HAP-1 (cell line): ENCODE measurements around the gene ZNF132.
A peak's percentile ranks its signal among the peaks of the same experiment; 100 is the strongest.

Experiments
- DNase-seq, 2 experiments: peaks; one replicate each; pipeline ENCODE4 v3.0.0-alpha.2; 2016 to 2020; ENCODE audit warnings: low spot score in 2 of 2
- H3K27me3 ChIP-seq: fragments of 250-450 bp; sonication (Bioruptor Pico); 2 replicates; pipeline ENCODE4 v1.5.1; 2020; ENCODE audit warnings: low read depth, mild to moderate bottlenecking, moderate library complexity
- H3K36me3 ChIP-seq: fragments of 250-450 bp; sonication (Bioruptor Pico); replicated peaks from 2 replicates; pipeline ENCODE4 v1.5.1; 2020; ENCODE audit warnings: mild to moderate bottlenecking
- H3K4me1 ChIP-seq: fragments of 250-450 bp; sonication (Bioruptor Pico); 2 replicates; pipeline ENCODE4 v1.5.1; 2020; ENCODE audit warnings: mild to moderate bottlenecking
- H3K4me3 ChIP-seq: fragments of 250-450 bp; sonication (Bioruptor Pico); 2 replicates; pipeline ENCODE4 v1.5.1; 2020; ENCODE audit warnings: mild to moderate bottlenecking, moderate library complexity
- H3K9me3 ChIP-seq: fragments of 250-450 bp; sonication (Bioruptor Pico); 2 replicates; pipeline ENCODE4 v1.5.1; 2020; ENCODE audit warnings: mild to moderate bottlenecking, moderate library complexity
- in situ Hi-C: fragments of 300-500 bp; cut with MboI; formaldehyde crosslinking; loops from 3 replicates; pipeline ENCODE4 v1.14.3; 2020; ENCODE audit warnings: low sequenced_read_pairs, inconsistent platforms, mixed read lengths

ZNF132 gene

DNA sequence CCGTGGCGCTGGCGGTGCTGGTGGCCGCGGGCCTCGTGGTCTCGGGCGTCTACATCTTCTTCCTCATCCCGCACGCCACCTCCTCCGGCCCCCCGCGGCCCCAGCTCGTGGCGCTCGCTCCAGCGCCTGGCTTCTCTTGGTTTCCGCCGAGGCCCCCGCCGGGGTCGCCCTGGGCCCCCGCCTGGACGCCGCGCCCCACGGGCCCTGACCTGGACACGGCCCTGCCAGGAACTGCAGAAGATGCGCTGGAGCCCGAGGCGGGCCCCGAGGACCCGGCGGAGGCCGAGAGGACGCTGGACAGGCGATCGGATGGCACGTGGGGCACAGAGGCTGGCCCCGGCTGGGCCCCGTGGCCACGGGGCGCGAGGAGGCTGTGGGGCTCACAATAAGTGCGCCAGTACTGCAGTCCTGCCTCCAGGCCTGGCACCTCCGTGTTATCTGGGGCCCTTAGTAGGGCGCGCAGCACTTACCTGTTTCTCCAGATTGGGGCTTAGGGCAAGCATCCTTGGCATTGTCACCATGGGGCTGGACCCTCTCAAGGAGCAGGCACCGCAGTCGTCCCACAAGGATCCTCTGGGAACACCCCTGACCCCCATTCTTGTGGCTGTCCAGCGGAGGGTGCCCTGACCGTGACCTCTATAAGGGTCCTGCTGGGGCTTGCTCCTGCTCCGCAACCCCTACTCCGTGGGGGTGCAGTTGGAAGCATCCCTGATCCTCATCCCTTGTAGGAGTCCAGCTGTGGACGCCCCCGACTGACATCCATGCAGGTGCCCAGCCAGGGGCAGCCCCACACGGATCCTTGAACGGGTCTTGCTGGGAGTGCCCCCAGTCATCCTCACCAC is 43.0 kb downstream of the ZNF132 start:
- H3K4me1 ChIP-seq, result peaks cover 6% of the 10 kb centered on the region

GRCh38 chr19:58395979-58396627 is 43.9 kb downstream of the ZNF132 start:
- in situ Hi-C loops, result no loop called here
- no peak for DNase-seq
- no peaks in the 10 kb centered on the region for H3K27me3 ChIP-seq
- no peaks in the 10 kb centered on the region for H3K9me3 ChIP-seq
- no peak overlapping the region for H3K4me3 ChIP-seq
- H3K4me1 ChIP-seq, result peaks cover 6% of the 10 kb centered on the region
- peaks cover 42% of the 10 kb centered on the region for H3K36me3 ChIP-seq

More for the DNA sequence above, 43.0 kb downstream of the ZNF132 start:
- in situ Hi-C loops, result no loop called here
- H3K9me3 ChIP-seq, result no peaks in the 10 kb centered on the region
- H3K4me3 ChIP-seq, result no peak overlapping the region
- DNase-seq, result no peak
- peaks cover 34% of the 10 kb centered on the region for H3K36me3 ChIP-seq
- H3K27me3 ChIP-seq, result no peaks in the 10 kb centered on the region

GRCh38 chr19:58395220-58395978 is 44.6 kb downstream of the ZNF132 start, which contains the start of gene RNF225:
TSS of gene RNF225 (plus strand) at chr19:58395656. CDS start at chr19:58396090, 434 bp downstream.
- H3K4me3 ChIP-seq, result no peak within 1 kb of the TSS
- in situ Hi-C loops, result no loop called here
- peaks cover 49% of the 10 kb centered on the region for H3K36me3 ChIP-seq
- no peaks in the 10 kb centered on the region for H3K9me3 ChIP-seq
- no peaks in the 10 kb centered on the region for H3K4me1 ChIP-seq
- no peaks in the 10 kb centered on the region for H3K27me3 ChIP-seq
- DNase-seq, result no peak

DNA sequence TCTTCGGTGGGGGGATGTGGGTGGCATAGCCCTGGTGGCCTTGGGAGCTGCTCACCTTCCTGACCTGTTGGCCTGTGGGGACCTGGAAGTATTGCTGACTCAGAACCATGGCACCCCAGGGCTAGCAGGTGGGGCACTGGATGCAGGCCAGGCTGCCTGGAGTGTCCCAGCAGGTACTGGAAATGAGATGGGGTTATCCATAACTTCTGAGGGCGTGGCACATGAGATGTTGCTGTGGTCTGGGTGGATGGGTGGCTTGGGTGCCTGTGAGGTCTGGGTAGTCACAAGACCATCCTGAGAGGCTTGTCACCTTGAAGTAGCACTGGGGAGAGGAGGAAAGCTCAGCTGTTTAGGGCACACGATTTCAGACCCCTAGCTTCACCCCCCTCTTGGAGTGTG is 45.1 kb downstream of the ZNF132 start:
- in situ Hi-C loops, result no loop called here
- no peaks in the 10 kb centered on the region for H3K4me1 ChIP-seq
- H3K4me3 ChIP-seq, result no peak overlapping the region
- H3K27me3 ChIP-seq, result no peaks in the 10 kb centered on the region
- peaks cover 55% of the 10 kb centered on the region for H3K36me3 ChIP-seq
- no peaks in the 10 kb centered on the region for H3K9me3 ChIP-seq
- no peak for DNase-seq

GRCh38 chr19:58393725-58394033 is 46.3 kb downstream of the ZNF132 start:
- H3K4me3 ChIP-seq, result no peak overlapping the region
- H3K36me3 ChIP-seq, result peaks cover 66% of the 10 kb centered on the region
- in situ Hi-C loops, result no loop called here
- H3K4me1 ChIP-seq, result peaks cover 6% of the 10 kb centered on the region
- no peaks in the 10 kb centered on the region for H3K9me3 ChIP-seq
- H3K27me3 ChIP-seq, result no peaks in the 10 kb centered on the region
- DNase-seq, result no peak

DNA sequence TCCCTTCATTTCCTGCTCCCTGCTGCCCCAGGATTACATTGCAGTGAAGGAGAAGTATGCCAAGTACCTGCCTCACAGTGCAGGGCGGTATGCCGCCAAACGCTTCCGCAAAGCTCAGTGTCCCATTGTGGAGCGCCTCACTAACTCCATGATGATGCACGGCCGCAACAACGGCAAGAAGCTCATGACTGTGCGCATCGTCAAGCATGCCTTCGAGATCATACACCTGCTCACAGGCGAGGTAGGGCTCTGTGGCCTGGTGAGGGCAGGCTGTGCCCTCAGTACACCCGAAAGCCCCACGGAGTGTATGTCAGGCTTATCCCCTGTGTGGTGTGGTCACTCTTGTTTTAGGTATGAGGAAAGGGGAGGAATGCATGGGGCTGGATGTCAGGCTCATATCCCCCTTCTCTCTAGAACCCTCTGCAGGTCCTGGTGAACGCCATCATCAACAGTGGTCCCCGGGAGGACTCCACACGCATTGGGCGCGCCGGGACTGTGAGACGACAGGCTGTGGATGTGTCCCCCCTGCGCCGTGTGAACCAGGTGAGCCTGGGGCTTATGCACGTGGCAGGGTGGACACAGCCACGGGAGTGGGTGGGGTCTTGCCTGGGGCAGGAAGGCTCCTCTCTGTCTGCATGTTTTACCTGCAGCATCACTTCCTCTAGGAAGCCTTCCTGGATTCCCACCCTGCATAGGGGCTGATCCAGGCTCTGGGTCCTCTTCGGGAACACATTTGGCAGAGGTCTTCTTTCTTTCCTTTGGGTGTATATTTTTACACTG is 46.8 kb downstream of the ZNF132 start:
- DNase-seq, result no peak
- Histone ChIP-seq H3K4me3 (no peak overlapping the region), H3K9me3 (no peaks in the 10 kb centered on the region), H3K27me3 (no peaks in the 10 kb centered on the region), H3K36me3 (peaks cover 72% of the 10 kb centered on the region), H3K4me1 (peaks cover 6% of the 10 kb centered on the region)
- in situ Hi-C loops, result no loop called here

GRCh38 chr19:58388175-58388526 is 51.8 kb downstream of the ZNF132 start:
- Histone ChIP-seq H3K9me3 (no peaks in the 10 kb centered on the region), H3K27me3 (no peaks in the 10 kb centered on the region), H3K36me3 (peaks cover 61% of the 10 kb centered on the region), H3K4me1 (peaks cover 16% of the 10 kb centered on the region), H3K4me3 (peak overlapping the region; percentile 92)
- in situ Hi-C loops, result no loop called here
- DNase-seq, result no peak

GRCh38 chr19:58387338-58388174 is 52.4 kb downstream of the ZNF132 start:
- Histone ChIP-seq H3K36me3 (peaks cover 55% of the 10 kb centered on the region), H3K4me3 (peak overlapping the region; percentile 92), H3K4me1 (peaks cover 16% of the 10 kb centered on the region), H3K9me3 (no peaks in the 10 kb centered on the region), H3K27me3 (no peaks in the 10 kb centered on the region)
- DNase-seq, result no peak
- in situ Hi-C loops, result no loop called here

GRCh38 chr19:58386576-58387337 is 53.2 kb downstream of the ZNF132 start, which contains the start of gene RPS5:
TSS of gene RPS5 (plus strand) at chr19:58387269. CDS start at chr19:58388138, 869 bp downstream.
- H3K36me3 ChIP-seq, result peaks cover 47% of the 10 kb centered on the region
- in situ Hi-C loops, result no loop called here
- H3K4me1 ChIP-seq, result peaks cover 18% of the 10 kb centered on the region
- DNase-seq, result peak; percentile 97 to 99
- no peaks in the 10 kb centered on the region for H3K9me3 ChIP-seq
- H3K4me3 ChIP-seq, result peak within 1 kb of the TSS; percentile 92
- no peaks in the 10 kb centered on the region for H3K27me3 ChIP-seq

DNA sequence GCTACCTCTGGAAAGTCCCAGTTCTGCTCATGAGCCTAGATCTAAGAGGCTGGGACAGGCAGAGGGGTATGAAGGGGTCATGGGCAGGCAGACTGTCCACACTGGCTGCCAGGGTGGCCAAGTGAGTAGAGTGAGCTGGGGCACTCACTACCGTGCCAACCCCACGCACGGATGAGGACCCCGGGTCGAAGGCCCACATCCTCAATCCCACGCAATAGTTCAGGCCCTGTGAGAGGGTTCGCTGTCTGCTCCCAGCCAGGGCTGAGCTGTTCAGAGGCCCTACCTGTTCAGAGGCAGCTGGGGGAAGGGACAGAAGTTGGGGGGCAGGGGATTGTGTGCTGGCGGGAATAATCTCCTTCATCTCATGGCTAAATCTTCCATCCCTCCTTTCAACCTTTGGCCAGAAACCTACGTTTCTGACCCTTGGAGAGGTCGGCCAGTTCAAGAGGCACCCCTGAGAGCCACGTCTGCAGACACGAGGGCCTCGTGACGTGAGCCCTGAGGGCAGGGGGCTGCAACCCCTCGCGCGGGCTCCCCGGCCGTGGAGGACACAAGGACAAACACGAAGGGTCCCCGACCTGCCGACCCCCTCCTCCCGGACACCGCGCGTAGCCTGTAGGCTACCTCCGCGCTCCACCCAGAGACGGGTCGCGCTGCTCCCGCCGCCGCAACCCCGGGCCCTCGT is 53.9 kb downstream of the ZNF132 start:
- Histone ChIP-seq H3K4me3 (peak overlapping the region; percentile 92), H3K4me1 (peaks cover 18% of the 10 kb centered on the region), H3K9me3 (no peaks in the 10 kb centered on the region), H3K27me3 (no peaks in the 10 kb centered on the region), H3K36me3 (peaks cover 40% of the 10 kb centered on the region)
- in situ Hi-C loops, result no loop called here
- no peak for DNase-seq

- Histone ChIP-seq H3K27me3 (no peaks in the 10 kb centered on the region), H3K4me3 (no peak overlapping the region), H3K9me3 (no peaks in the 10 kb centered on the region), H3K4me1 (peaks cover 18% of the 10 kb centered on the region), H3K36me3 (peaks cover 33% of the 10 kb centered on the region)
- no peak for DNase-seq
- in situ Hi-C loops, result no loop called here
Measured at GRCh38 chr19:58385313-58385890, 54.6 kb downstream of the ZNF132 start.
